ENCODE measurements around the gene EVC2. TPM values are rescaled to one million over a fixed set of nuclear protein-coding genes. Genes with fewer than 3 reads are reported as not detected.

EVC2 gene
- total and polyA plus RNA-seq, 9 of the 15 experiments (the other 6 are each of a cell fraction or from before 2014, with no cell fraction given), result 0.03 to 0.55 (median 0.38) TPM; not detected in 1

- 21% methylated on average over 1 of the region's 1 CpG for WGBS (ENCODE audit: insufficient coverage, low coverage, missing lambda C conversion rate)
- in situ Hi-C loops (cut with MboI) (no loop called here), intact Hi-C loops (cut with micrococcal nuclease) (no loop called here)
- Histone ChIP-seq H3K9me1 (ENCODE audit: control insufficient read depth, insufficient read depth, low read length) (no peaks in the 10 kb centered on the region), H3K36me3 (ENCODE audit: control insufficient read depth, insufficient read depth, low read length) (no peaks in the 10 kb centered on the region), H3K4me1 (replicated peaks in 1 of 2; ENCODE audit: control insufficient read depth in 2 of 2, insufficient read depth in 2 of 2, low read length in 2 of 2) (no peaks in the 10 kb centered on the region; a peak in 1 of 5 replicates), H3K4me3 (no peak overlapping the region), H3K79me2 (ENCODE audit: control insufficient read depth, insufficient read depth, low read length) (no peaks in the 10 kb centered on the region), H3K9me3 (replicated peaks; ENCODE audit: control insufficient read depth, insufficient read depth, low read depth, low read length) (no peaks in the 10 kb centered on the region), H3K27ac (ENCODE audit: extremely low read depth, low read depth, low read length) (no peak overlapping the region), H2AFZ (ENCODE audit: low read depth, low read length) (no peak overlapping the region), H4K20me1 (replicated peaks; ENCODE audit: control insufficient read depth, insufficient read depth, low read length) (no peaks in the 10 kb centered on the region), H3K27me3 (ENCODE audit: control insufficient read depth in 2 of 2, insufficient read depth in 2 of 2, low read length in 2 of 2) (no peaks in the 10 kb centered on the region), H3K9ac (ENCODE audit: insufficient read depth in 1 of 2, low read depth in 2 of 2, low read length in 2 of 2) (no peak overlapping the region), H3K4me2 (ENCODE audit: insufficient read depth, low read length) (no peak overlapping the region)
- ATAC-seq, result no peak
- FAIRE-seq, result no peak
- DNase-seq (ENCODE audit: extremely low read depth in 1 of 4, low spot score in 3 of 4), result no peak
- CTCF ChIA-PET (ENCODE audit: low intra/inter-chr PET ratio), result no interaction called here
- no TSS peak for BruUV-seq (replicated peaks)
- POLR2A ChIA-PET, result interaction anchor here (1.0 kb wide), 1 partner anchor 13 kb away, joined by 3 read pairs; no protein-coding TSS in a partner anchor
- TF ChIP-seq MLLT1 (IDR thresholded peaks at IDR 0.05) (no peak), PHB2 (IDR thresholded peaks at IDR 0.05; ENCODE audit: low read depth) (no peak), FOS (IDR thresholded peaks at IDR 0.05; ENCODE audit: extremely low read depth, insufficient read length) (no peak), MEF2A (IDR thresholded peaks at IDR 0.05; ENCODE audit: control insufficient read depth, low read depth, low read length) (no peak)
Observed at GRCh38 chr4:5660185-5660584, 48.2 kb downstream of the EVC2 start.

DNA sequence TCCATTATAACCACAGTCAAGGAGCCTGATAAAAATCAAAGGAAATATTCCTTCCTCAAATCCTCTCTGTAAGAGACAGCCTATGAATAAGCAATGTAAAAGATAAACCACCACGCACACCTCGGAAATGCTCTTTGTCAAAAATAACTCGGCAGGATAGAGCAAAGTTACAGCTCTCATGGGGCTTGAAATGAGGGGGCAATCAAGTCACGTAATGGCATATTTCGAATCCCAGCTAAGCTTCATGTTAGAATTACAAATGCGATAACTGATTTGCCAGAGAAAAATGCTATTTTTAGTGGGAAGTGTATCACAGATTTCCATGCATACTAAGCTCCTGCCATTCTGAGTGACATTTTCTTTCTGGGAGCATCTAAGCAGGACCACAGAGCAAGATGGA, 49.4 kb downstream of the EVC2 start:
- intact Hi-C loops (cut with micrococcal nuclease), result no loop called here
- FAIRE-seq (no peak), DNase-seq (ENCODE audit: extremely low read depth in 1 of 4, low spot score in 3 of 4) (no peak), ATAC-seq (no peak)
- no peak overlapping the region for H3K4me2 ChIP-seq (ENCODE audit: insufficient read depth, low read length)
- H3K4me3 ChIP-seq, result no peak overlapping the region
- H3K9ac ChIP-seq (ENCODE audit: insufficient read depth in 1 of 2, low read depth in 2 of 2, low read length in 2 of 2), result no peak overlapping the region
- H3K27me3 ChIP-seq (ENCODE audit: control insufficient read depth in 2 of 2, insufficient read depth in 2 of 2, low read length in 2 of 2), result peaks cover 0 to 5% of the 10 kb centered on the region in 2 experiments; a peak in 1 of 5 replicates
- in situ Hi-C loops (cut with MboI), result no loop called here
- POLR2A ChIA-PET, result no interaction called here
- H3K4me1 ChIP-seq (replicated peaks in 1 of 2; ENCODE audit: control insufficient read depth in 2 of 2, insufficient read depth in 2 of 2, low read length in 2 of 2), result no peaks in the 10 kb centered on the region; a peak in 1 of 5 replicates
- H3K9me1 ChIP-seq (ENCODE audit: control insufficient read depth, insufficient read depth, low read length), result no peaks in the 10 kb centered on the region
- CTCF ChIA-PET (ENCODE audit: low intra/inter-chr PET ratio), result no interaction called here
- no peak overlapping the region for H2AFZ ChIP-seq (ENCODE audit: low read depth, low read length)
- BruUV-seq (replicated peaks), result no TSS peak
- no peaks in the 10 kb centered on the region for H3K9me3 ChIP-seq (replicated peaks; ENCODE audit: control insufficient read depth, insufficient read depth, low read depth, low read length)
- WGBS (ENCODE audit: insufficient coverage, low coverage, missing lambda C conversion rate), result 9% methylated on average over 6 of the region's 6 CpGs
- H3K27ac ChIP-seq (ENCODE audit: extremely low read depth, low read depth, low read length), result no peak overlapping the region
- H3K36me3 ChIP-seq (ENCODE audit: control insufficient read depth, insufficient read depth, low read length), result no peaks in the 10 kb centered on the region
- 0 out of 2 replicates have a peak, but pooled peaks cover 3% of the 10 kb centered on the region for H4K20me1 ChIP-seq (replicated peaks; ENCODE audit: control insufficient read depth, insufficient read depth, low read length)
- H3K79me2 ChIP-seq (ENCODE audit: control insufficient read depth, insufficient read depth, low read length), result no peaks in the 10 kb centered on the region
- TF ChIP-seq MCM3 (IDR thresholded peaks at IDR 0.05) (no peak), GTF2A2 (tag; IDR thresholded peaks at IDR 0.05) (no peak), DPF2 (IDR thresholded peaks at IDR 0.05) (no peak), EWSR1 (IDR thresholded peaks at IDR 0.05; ENCODE audit: borderline replicate concordance, low read depth, partially characterized antibody) (no peak), HOXB6 (CRISPR knock-in tag; IDR thresholded peaks at IDR 0.05; ENCODE audit: borderline replicate concordance) (no peak), ETV5 (CRISPR knock-in tag; IDR thresholded peaks at IDR 0.05; ENCODE audit: low read depth) (no peak), ZNF57 (CRISPR knock-in tag; IDR thresholded peaks at IDR 0.05) (no peak), XRCC4 (IDR thresholded peaks at IDR 0.05; ENCODE audit: extremely low read depth, insufficient read depth, insufficient read length) (no peak), ZNF12 (CRISPR knock-in tag; IDR thresholded peaks at IDR 0.05) (no peak), KHSRP (IDR thresholded peaks at IDR 0.05) (no peak), CEBPB (tag; IDR thresholded peaks at IDR 0.05) (no peak)
- TF ChIP-seq, protein P1, sequence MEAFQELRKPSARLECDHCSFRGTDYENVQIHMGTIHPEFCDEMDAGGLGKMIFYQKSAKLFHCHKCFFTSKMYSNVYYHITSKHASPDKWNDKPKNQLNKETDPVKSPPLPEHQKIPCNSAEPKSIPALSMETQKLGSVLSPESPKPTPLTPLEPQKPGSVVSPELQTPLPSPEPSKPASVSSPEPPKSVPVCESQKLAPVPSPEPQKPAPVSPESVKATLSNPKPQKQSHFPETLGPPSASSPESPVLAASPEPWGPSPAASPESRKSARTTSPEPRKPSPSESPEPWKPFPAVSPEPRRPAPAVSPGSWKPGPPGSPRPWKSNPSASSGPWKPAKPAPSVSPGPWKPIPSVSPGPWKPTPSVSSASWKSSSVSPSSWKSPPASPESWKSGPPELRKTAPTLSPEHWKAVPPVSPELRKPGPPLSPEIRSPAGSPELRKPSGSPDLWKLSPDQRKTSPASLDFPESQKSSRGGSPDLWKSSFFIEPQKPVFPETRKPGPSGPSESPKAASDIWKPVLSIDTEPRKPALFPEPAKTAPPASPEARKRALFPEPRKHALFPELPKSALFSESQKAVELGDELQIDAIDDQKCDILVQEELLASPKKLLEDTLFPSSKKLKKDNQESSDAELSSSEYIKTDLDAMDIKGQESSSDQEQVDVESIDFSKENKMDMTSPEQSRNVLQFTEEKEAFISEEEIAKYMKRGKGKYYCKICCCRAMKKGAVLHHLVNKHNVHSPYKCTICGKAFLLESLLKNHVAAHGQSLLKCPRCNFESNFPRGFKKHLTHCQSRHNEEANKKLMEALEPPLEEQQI (IDR thresholded peaks at IDR 0.05), result no peak
